Retinal pigment epithelial cell (primary cell): ENCODE data around the gene OR2M2.

Source experiments
- DNase-seq: peaks from one replicate; pipeline ENCODE4 v3.0.0-alpha.2; 2010; ENCODE audit warnings: low read depth
- H3K4me3 ChIP-seq: 2 replicates; pipeline ENCODE4 v1.5.1; 2011; ENCODE audit warnings: mild to moderate bottlenecking, low read length, control low read depth, moderate library complexity
- CTCF ChIP-seq: conservative IDR thresholded peaks from 2 replicates; pipeline ENCODE4 v1.5.1; 2011; ENCODE audit warnings: low read depth, low read length, control low read depth, inconsistent platforms

The OR2M2 gene

GRCh38 chr1:248174521-248174920 is at the start of gene OR2M2:
OR2M2 (plus strand) TSS chr1:248174821; CDS start chr1:248179986, 5,165 bp downstream.
- DNase-seq: no peak
- no peak for TF ChIP-seq CTCF
- H3K4me3 ChIP-seq: no peak within 1 kb of the TSS

DNA sequence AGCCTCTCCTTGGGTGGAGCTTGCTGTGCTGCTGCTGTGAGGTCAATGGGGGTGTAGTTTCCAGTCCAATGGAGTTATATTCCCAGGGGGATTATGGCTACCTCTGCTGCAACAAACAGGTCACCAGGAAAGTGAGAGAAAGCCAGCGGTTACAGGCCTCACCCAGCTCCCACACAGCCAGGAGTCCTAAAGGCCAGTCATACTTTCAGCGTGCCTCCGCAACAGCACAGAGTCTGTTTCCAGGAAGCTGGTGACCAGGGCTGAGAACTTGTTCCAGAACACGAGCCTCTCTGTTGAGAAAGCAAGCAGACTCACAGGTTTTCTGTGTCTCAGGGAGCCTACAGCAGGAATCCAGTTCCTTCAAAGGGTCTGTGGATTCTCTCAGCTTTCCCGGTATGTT is 47.0 kb upstream of the OR2M2 start:
- no peak for TF ChIP-seq CTCF
- no peak for DNase-seq
- no peak overlapping the region for H3K4me3 ChIP-seq

- H3K4me3 ChIP-seq: no peak overlapping the region
- TF ChIP-seq CTCF: no peak
- no peak for DNase-seq
These were observed 37.8 kb upstream of the OR2M2 start for GRCh38 chr1:248136811-248137210.

GRCh38 chr1:248140846-248141245 is 33.8 kb upstream of the OR2M2 start:
- TF ChIP-seq CTCF: no peak
- DNase-seq: no peak

GRCh38 chr1:248143311-248143710 is 31.3 kb upstream of the OR2M2 start:
- no peak overlapping the region for H3K4me3 ChIP-seq
- no peak for DNase-seq
- TF ChIP-seq CTCF: no peak

More at GRCh38 chr1:248140846-248141245, 33.8 kb upstream of the OR2M2 start:
- no peak overlapping the region for H3K4me3 ChIP-seq

DNA sequence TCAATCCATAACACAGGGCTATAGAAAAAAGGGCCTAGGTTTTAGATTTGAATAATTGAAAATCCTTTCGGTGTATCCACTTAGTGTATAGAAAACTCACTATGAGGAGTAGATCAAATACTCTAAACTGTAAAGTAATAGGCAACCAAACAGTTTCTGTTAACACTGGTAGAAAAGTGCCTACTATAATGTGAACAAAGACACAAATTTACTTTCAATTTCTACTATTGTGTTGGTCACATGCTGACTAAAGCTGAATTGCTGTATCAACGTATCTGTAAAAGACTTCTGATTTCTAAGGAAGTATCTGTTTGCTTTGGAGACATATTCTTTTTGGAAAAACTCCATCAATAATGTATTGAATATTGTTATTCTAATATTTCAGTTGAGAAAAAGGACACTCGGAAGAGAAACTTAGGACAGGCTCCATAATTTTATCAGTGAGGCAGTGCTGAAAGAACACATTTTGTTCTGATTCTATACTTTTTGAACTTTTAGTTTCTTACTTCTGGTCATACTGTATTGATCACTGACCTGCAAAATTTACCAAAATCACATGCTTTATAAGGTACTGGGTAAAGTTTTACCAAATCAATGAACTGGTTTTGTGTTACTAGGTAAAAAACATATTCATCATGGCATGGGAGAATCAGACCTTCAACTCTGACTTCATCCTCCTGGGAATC is 30.0 kb upstream of the OR2M2 start, which contains the start of gene OR2M5:
Gene OR2M5, plus strand, starts transcription at position 636 of the 686 bp plus-strand sequence. Its CDS starts 0 bp downstream, at position 636.
- TF ChIP-seq CTCF: no peak
- no peak for DNase-seq
- H3K4me3 ChIP-seq: no peak within 1 kb of the TSS
